ENCODE data around the gene ABCC3. TPM values are rescaled to one million over a fixed set of nuclear protein-coding genes. Genes with fewer than 3 reads are reported as not detected.

ABCC3 gene
- total and polyA plus RNA-seq, 9 of the 15 experiments (the other 6 are each of a cell fraction or from before 2014, with no cell fraction given) = 0.03 to 1.6 (median 0.42) TPM; not detected in 5

DNA sequence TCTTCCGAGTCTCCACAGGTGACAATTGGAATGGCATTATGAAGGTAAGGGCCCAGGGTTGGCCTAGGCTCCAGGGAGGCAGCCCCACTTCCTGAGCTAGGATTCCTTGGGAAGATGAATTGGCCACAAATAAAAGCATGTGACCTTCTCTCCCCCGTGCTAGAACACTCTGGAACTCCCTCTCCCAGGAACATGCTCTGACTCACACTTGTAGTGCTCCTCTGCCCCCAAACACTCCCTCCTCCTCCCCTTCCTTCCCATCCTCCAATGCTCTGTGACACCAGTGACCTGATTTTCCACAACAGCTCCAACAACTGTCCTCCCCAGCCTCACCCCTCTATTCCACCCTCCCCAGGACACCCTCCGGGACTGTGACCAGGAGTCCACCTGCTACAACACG lies 16.4 kb upstream of the ABCC3 start (continued):
- TF ChIP-seq HDAC3 (IDR thresholded peaks at IDR 0.05; ENCODE audit: borderline replicate concordance, partially characterized antibody) (no peak), SMARCA4 (IDR thresholded peaks at IDR 0.05) (no peak), JUNB (CRISPR knock-in tag; conservative IDR thresholded peaks at IDR 0.05) (no peak), NCOR1 (IDR thresholded peaks at IDR 0.05) (no peak), TBP (optimal IDR thresholded peaks at IDR 0.05; ENCODE audit: low read depth, low read length) (no peak), RUNX1 (IDR thresholded peaks at IDR 0.05; ENCODE audit: low read depth) (no peak), ZBTB8A (IDR thresholded peaks at IDR 0.05; ENCODE audit: partially characterized antibody) (no peak), HDAC1 (IDR thresholded peaks at IDR 0.05) (peak in 1 of 2 experiments; percentile 35; a peak in 1 of 4 replicates), TCF7L2 (IDR thresholded peaks at IDR 0.05; ENCODE audit: low read depth, low read length) (no peak), THRAP3 (IDR thresholded peaks at IDR 0.05; ENCODE audit: borderline replicate concordance) (no peak), L3MBTL2 (IDR thresholded peaks at IDR 0.05) (peak; percentile 36; the same call in 1 of the 2 replicates), ILF3 (IDR thresholded peaks at IDR 0.05; ENCODE audit: borderline replicate concordance) (no peak), BCL6 (CRISPR knock-in tag; IDR thresholded peaks at IDR 0.05) (no peak), TAL1 (IDR thresholded peaks at IDR 0.05) (no peak), TBL1XR1 (IDR thresholded peaks at IDR 0.05; ENCODE audit: low read length in 2 of 2) (no peak), SLC30A9 (CRISPR knock-in tag; IDR thresholded peaks at IDR 0.05) (no peak), KLF16 (IDR thresholded peaks at IDR 0.05) (no peak), ZFP1 (CRISPR knock-in tag; IDR thresholded peaks at IDR 0.05) (no peak)
- TF ChIP-seq, protein P1, sequence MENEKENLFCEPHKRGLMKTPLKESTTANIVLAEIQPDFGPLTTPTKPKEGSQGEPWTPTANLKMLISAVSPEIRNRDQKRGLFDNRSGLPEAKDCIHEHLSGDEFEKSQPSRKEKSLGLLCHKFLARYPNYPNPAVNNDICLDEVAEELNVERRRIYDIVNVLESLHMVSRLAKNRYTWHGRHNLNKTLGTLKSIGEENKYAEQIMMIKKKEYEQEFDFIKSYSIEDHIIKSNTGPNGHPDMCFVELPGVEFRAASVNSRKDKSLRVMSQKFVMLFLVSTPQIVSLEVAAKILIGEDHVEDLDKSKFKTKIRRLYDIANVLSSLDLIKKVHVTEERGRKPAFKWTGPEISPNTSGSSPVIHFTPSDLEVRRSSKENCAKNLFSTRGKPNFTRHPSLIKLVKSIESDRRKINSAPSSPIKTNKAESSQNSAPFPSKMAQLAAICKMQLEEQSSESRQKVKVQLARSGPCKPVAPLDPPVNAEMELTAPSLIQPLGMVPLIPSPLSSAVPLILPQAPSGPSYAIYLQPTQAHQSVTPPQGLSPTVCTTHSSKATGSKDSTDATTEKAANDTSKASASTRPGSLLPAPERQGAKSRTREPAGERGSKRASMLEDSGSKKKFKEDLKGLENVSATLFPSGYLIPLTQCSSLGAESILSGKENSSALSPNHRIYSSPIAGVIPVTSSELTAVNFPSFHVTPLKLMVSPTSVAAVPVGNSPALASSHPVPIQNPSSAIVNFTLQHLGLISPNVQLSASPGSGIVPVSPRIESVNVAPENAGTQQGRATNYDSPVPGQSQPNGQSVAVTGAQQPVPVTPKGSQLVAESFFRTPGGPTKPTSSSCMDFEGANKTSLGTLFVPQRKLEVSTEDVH (IDR thresholded peaks at IDR 0.05; ENCODE audit: low read depth, partially characterized antibody) = no peak
- TF ChIP-seq, protein P2, sequence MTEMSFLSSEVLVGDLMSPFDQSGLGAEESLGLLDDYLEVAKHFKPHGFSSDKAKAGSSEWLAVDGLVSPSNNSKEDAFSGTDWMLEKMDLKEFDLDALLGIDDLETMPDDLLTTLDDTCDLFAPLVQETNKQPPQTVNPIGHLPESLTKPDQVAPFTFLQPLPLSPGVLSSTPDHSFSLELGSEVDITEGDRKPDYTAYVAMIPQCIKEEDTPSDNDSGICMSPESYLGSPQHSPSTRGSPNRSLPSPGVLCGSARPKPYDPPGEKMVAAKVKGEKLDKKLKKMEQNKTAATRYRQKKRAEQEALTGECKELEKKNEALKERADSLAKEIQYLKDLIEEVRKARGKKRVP (CRISPR knock-in tag; IDR thresholded peaks at IDR 0.05) = no peak
- TF ChIP-seq, protein P3, sequence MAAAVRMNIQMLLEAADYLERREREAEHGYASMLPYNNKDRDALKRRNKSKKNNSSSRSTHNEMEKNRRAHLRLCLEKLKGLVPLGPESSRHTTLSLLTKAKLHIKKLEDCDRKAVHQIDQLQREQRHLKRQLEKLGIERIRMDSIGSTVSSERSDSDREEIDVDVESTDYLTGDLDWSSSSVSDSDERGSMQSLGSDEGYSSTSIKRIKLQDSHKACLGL (CRISPR knock-in tag; IDR thresholded peaks at IDR 0.05; ENCODE audit: borderline replicate concordance, poor library complexity, severe bottlenecking) = no peak
- TF ChIP-seq, protein P4, sequence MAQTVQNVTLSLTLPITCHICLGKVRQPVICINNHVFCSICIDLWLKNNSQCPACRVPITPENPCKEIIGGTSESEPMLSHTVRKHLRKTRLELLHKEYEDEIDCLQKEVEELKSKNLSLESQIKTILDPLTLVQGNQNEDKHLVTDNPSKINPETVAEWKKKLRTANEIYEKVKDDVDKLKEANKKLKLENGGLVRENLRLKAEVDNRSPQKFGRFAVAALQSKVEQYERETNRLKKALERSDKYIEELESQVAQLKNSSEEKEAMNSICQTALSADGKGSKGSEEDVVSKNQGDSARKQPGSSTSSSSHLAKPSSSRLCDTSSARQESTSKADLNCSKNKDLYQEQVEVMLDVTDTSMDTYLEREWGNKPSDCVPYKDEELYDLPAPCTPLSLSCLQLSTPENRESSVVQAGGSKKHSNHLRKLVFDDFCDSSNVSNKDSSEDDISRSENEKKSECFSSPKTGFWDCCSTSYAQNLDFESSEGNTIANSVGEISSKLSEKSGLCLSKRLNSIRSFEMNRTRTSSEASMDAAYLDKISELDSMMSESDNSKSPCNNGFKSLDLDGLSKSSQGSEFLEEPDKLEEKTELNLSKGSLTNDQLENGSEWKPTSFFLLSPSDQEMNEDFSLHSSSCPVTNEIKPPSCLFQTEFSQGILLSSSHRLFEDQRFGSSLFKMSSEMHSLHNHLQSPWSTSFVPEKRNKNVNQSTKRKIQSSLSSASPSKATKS (CRISPR knock-in tag; IDR thresholded peaks at IDR 0.05) = no peak
- TF ChIP-seq, protein P5, sequence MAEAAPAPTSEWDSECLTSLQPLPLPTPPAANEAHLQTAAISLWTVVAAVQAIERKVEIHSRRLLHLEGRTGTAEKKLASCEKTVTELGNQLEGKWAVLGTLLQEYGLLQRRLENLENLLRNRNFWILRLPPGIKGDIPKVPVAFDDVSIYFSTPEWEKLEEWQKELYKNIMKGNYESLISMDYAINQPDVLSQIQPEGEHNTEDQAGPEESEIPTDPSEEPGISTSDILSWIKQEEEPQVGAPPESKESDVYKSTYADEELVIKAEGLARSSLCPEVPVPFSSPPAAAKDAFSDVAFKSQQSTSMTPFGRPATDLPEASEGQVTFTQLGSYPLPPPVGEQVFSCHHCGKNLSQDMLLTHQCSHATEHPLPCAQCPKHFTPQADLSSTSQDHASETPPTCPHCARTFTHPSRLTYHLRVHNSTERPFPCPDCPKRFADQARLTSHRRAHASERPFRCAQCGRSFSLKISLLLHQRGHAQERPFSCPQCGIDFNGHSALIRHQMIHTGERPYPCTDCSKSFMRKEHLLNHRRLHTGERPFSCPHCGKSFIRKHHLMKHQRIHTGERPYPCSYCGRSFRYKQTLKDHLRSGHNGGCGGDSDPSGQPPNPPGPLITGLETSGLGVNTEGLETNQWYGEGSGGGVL (CRISPR knock-in tag; IDR thresholded peaks at IDR 0.05) = no peak
